Measurements from ENCODE around the gene PKIG. TPM values are rescaled to one million over a fixed set of nuclear protein-coding genes. Genes with fewer than 3 reads are reported as not detected.

The PKIG gene
- total RNA-seq, 1 experiment from 2014 or later, result 41.9 TPM

- H3K4me1 ChIP-seq (replicated peaks; ENCODE audit: insufficient read depth), result no peaks in the 10 kb centered on the region
- no peaks in the 10 kb centered on the region for H3K9me2 ChIP-seq (ENCODE audit: insufficient read depth)
- H3K4me2 ChIP-seq, result no peak overlapping the region
- H3K79me2 ChIP-seq (ENCODE audit: low read depth), result no peaks in the 10 kb centered on the region
- no peaks in the 10 kb centered on the region for H3K36me3 ChIP-seq (ENCODE audit: low read depth)
- H3F3A ChIP-seq (ENCODE audit: insufficient read depth, low read depth), result no peaks in the 10 kb centered on the region
- ChIA-PET POLR2A (ENCODE audit: unreplicated experiment) (no interaction called here), CTCF (no interaction called here)
- H3K27me3 ChIP-seq (ENCODE audit: insufficient read depth, low read depth), result no peaks in the 10 kb centered on the region
- intact Hi-C loops (cut with micrococcal nuclease; ENCODE audit: unreplicated experiment), result loop anchor here (10.0 kb wide), 1 partner anchor 504 kb away; no protein-coding TSS in a partner anchor
- H3K27ac ChIP-seq, result no peak overlapping the region
- BruUV-seq (replicated peaks), result no TSS peak
- no peak overlapping the region for H2AFZ ChIP-seq
- TF ChIP-seq CTCF (conservative IDR thresholded peaks at IDR 0.05), result no peak
- no peak for TF ChIP-seq EZH2 (IDR thresholded peaks at IDR 0.05; ENCODE audit: low read depth)
- no peak for DNase-seq
- H4K20me1 ChIP-seq (ENCODE audit: insufficient read depth), result no peaks in the 10 kb centered on the region
- no peaks in the 10 kb centered on the region for H3K9me3 ChIP-seq (ENCODE audit: insufficient read depth, low read depth)
- H3K4me3 ChIP-seq, result no peak overlapping the region
These were observed 35.9 kb downstream of the PKIG start for GRCh38 chr20:44618318-44618731.

DNA sequence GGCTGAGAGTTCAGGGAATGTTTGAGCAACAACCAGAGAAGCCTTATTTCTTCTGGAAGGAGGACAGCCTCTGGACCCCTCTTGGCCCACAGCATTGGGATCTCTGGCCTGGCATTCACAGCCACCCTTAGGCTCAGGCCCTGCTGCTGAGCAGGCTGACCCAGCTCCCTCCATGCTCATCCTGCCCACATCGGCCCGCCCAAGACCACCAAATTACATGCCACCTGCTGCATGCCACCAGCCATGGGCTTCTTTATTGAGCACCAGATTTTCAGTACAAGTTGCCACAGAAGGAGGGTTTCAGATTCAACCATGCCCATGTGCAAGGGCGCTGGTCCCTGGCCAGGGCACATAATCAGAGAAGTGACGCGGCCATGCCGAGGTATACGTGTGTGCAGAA, 36.9 kb downstream of the PKIG start:
- TF ChIP-seq CTCF (conservative IDR thresholded peaks at IDR 0.05), result no peak
- no peak for TF ChIP-seq EZH2 (IDR thresholded peaks at IDR 0.05; ENCODE audit: low read depth)
- H3K79me2 ChIP-seq (ENCODE audit: low read depth), result no peaks in the 10 kb centered on the region
- no peak overlapping the region for H2AFZ ChIP-seq
- no peak for DNase-seq
- H3K27ac ChIP-seq, result no peak overlapping the region
- no peaks in the 10 kb centered on the region for H3K36me3 ChIP-seq (ENCODE audit: low read depth)
- H3K9me3 ChIP-seq (ENCODE audit: insufficient read depth, low read depth), result no peaks in the 10 kb centered on the region
- ChIA-PET POLR2A (ENCODE audit: unreplicated experiment) (no interaction called here), CTCF (no interaction called here)
- no peak overlapping the region for H3K4me3 ChIP-seq
- H3K4me2 ChIP-seq, result no peak overlapping the region
- H3K9me2 ChIP-seq (ENCODE audit: insufficient read depth), result no peaks in the 10 kb centered on the region
- H3K4me1 ChIP-seq (replicated peaks; ENCODE audit: insufficient read depth), result no peaks in the 10 kb centered on the region
- BruUV-seq (replicated peaks), result no TSS peak
- intact Hi-C loops (cut with micrococcal nuclease; ENCODE audit: unreplicated experiment), result loop anchor here (10.0 kb wide), 1 partner anchor 504 kb away; no protein-coding TSS in a partner anchor
- no peaks in the 10 kb centered on the region for H4K20me1 ChIP-seq (ENCODE audit: insufficient read depth)
- H3K27me3 ChIP-seq (ENCODE audit: insufficient read depth, low read depth), result no peaks in the 10 kb centered on the region
- H3F3A ChIP-seq (ENCODE audit: insufficient read depth, low read depth), result no peaks in the 10 kb centered on the region

DNA sequence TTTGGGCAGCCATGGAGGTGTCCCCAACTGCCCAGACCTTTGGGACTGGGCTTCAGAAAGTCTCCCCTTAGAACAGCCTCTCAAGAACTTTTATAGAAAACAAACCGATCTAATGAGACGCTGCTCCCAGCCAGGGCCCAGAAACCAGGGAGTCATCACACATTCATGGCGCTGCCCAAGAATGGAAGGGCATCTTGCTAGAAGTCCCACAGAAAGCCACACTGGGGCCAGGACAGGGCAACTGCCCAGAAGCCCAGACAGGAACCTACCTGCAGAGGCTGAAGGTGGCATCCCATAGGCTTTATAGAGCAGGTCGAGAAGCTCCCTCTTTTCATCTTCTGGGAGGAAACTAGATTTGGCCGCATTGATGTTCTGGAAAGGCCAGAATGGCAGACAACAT, 37.7 kb downstream of the PKIG start:
- BruUV-seq (replicated peaks), result no TSS peak
- Histone ChIP-seq H2AFZ (no peak overlapping the region), H3K4me3 (no peak overlapping the region), H3K9me3 (ENCODE audit: insufficient read depth, low read depth) (no peaks in the 10 kb centered on the region), H3K4me1 (replicated peaks; ENCODE audit: insufficient read depth) (no peaks in the 10 kb centered on the region), H3K27ac (no peak overlapping the region), H3K4me2 (no peak overlapping the region), H3F3A (ENCODE audit: insufficient read depth, low read depth) (no peaks in the 10 kb centered on the region), H3K27me3 (ENCODE audit: insufficient read depth, low read depth) (no peaks in the 10 kb centered on the region), H3K36me3 (ENCODE audit: low read depth) (no peaks in the 10 kb centered on the region), H3K79me2 (ENCODE audit: low read depth) (no peaks in the 10 kb centered on the region), H3K9me2 (ENCODE audit: insufficient read depth) (no peaks in the 10 kb centered on the region), H4K20me1 (ENCODE audit: insufficient read depth) (no peaks in the 10 kb centered on the region)
- POLR2A ChIA-PET (ENCODE audit: unreplicated experiment), result no interaction called here
- TF ChIP-seq CTCF (conservative IDR thresholded peaks at IDR 0.05), result no peak
- no peak for TF ChIP-seq EZH2 (IDR thresholded peaks at IDR 0.05; ENCODE audit: low read depth)
- CTCF ChIA-PET, result no interaction called here
- no peak for DNase-seq
- intact Hi-C loops (cut with micrococcal nuclease; ENCODE audit: unreplicated experiment), result no loop called here
